SU-DHL-6 (cell line): ENCODE data around the gene JOSD1.

Experiments used
- H2AFZ ChIP-seq: fragments of 200-600 bp; sonication (generic); 2 replicates; pipeline ENCODE4 v1.6.1; 2014; ENCODE audit warnings: low read depth, mild to moderate bottlenecking, moderate library complexity, mixed read lengths, antibody characterized with exemption, low read length; ENCODE audit not compliant: severe bottlenecking
- H3F3A ChIP-seq: fragments of 200-600 bp; shearing (Covaris generic); 2 replicates; pipeline ENCODE4 v1.6.0; 2016; ENCODE audit warnings: antibody characterized with exemption, mild to moderate bottlenecking; ENCODE audit not compliant: insufficient read depth
- H3K27ac ChIP-seq: fragments of 200-600 bp; sonication (generic); 2 replicates; pipeline ENCODE4 v1.5.1; 2016; ENCODE audit warnings: low read depth, mild to moderate bottlenecking, low read length, moderate library complexity, mixed read lengths
- H3K27me3 ChIP-seq: fragments of 200-600 bp; sonication (generic), shearing (Covaris generic); 2 replicates; pipeline ENCODE4 v1.6.0; 2014; ENCODE audit warnings: mild to moderate bottlenecking, low read length
- H3K36me3 ChIP-seq: fragments of 200-600 bp; sonication (generic); 2 replicates; pipeline ENCODE4 v1.6.1; 2014; ENCODE audit warnings: mild to moderate bottlenecking, low read length, mixed read lengths
- H3K4me2 ChIP-seq: fragments of 300-600, 200-600 bp; shearing (Covaris generic), sonication (generic); 2 replicates; pipeline ENCODE4 v1.6.0; 2014; ENCODE audit warnings: low read length, low read depth, mild to moderate bottlenecking; ENCODE audit not compliant: poor library complexity, severe bottlenecking
- H3K4me3 ChIP-seq: fragments of 200-600 bp; sonication (generic); 2 replicates; pipeline ENCODE4 v1.5.1; 2014; ENCODE audit warnings: antibody characterized with exemption, low read length, mild to moderate bottlenecking, mixed read lengths; ENCODE audit not compliant: insufficient read depth, poor library complexity, severe bottlenecking
- H3K79me2 ChIP-seq: fragments of 200-600 bp; sonication (generic); 2 replicates; pipeline ENCODE4 v1.6.1; 2014; ENCODE audit warnings: mild to moderate bottlenecking, low read length, moderate library complexity; ENCODE audit not compliant: insufficient read depth
- H3K9ac ChIP-seq: fragments of 200-600 bp; sonication (generic); 2 replicates; pipeline ENCODE4 v1.7.0; 2014; ENCODE audit warnings: mild to moderate bottlenecking, low read length
- H3K9me2 ChIP-seq: fragments of 200-600 bp; sonication (generic); replicated peaks from 2 replicates; pipeline ENCODE4 v1.6.1; 2014; ENCODE audit warnings: low read length; ENCODE audit not compliant: insufficient read depth
- H3K9me3 ChIP-seq: fragments of 200-600 bp; sonication (generic); 2 replicates; pipeline ENCODE4 v1.6.1; 2014; ENCODE audit warnings: low read length, mixed read lengths; ENCODE audit not compliant: insufficient read depth
- H4K20me1 ChIP-seq: fragments of 200-600 bp; sonication (generic); 2 replicates; pipeline ENCODE4 v1.6.1; 2014; ENCODE audit warnings: low read depth, mild to moderate bottlenecking, antibody characterized with exemption, low read length, moderate library complexity, mixed read lengths
- EZH2phosphoT487 ChIP-seq: fragments of 200-600 bp; sonication (generic), shearing (Covaris generic); conservative IDR thresholded peaks from 2 replicates; pipeline ENCODE4 v1.6.1; 2018; ENCODE audit warnings: mild to moderate bottlenecking, antibody characterized with exemption, low read length, moderate library complexity, mixed read lengths
- TF ChIP-seq, protein P1 (sequence below): fragments of 200-600 bp; sonication (generic); IDR thresholded peaks from one replicate; pipeline ENCODE4 v1.5.1; 2017; ENCODE audit warnings: antibody characterized with exemption, mild to moderate bottlenecking, low read length, moderate library complexity; ENCODE audit not compliant: insufficient read depth, poor library complexity, severe bottlenecking

Gene JOSD1

DNA sequence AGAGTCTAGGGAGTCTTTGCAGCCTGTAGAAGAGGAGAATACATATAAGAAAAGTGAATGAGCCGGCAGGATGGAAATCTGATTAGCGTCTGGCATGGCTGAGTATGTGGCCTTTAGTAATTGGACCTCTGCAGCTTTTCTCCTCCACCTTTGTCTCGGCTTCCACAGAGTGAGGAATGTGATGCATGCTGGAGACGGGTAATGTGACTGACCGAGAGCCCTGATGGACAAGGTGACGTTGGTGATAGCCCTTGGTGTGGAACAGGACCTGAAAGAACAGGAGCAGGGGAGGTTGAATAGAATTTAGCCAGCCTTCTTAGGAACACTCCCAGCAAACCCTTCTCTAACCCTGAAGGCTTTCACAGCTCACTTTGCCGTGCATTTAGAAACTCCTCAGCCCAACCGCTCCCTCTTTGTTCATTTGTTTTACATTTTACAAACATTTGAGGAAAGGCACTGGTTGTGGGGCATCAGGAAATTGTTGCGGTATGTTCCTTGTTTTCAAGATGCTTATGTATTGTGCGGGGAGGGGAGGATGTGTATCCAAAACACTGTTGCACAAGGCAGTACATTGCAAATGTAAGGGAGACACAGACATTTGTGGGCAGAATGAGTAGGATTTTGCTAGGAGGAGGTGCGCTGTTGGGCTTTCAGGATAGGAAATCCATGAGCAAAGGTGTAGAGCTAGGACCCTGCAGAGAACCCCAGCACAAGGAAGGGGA lies 11.9 kb upstream of the JOSD1 start:
- no peaks in the 10 kb centered on the region for H3K9me2 ChIP-seq
- no peaks in the 10 kb centered on the region for H3K9me3 ChIP-seq
- no peaks in the 10 kb centered on the region for H3K27me3 ChIP-seq
- no peaks in the 10 kb centered on the region for H3F3A ChIP-seq
- peaks cover 9% of the 10 kb centered on the region; the same call in 1 of the 2 replicates for H4K20me1 ChIP-seq
- no peak overlapping the region for H3K4me3 ChIP-seq
- H2AFZ ChIP-seq = no peak overlapping the region
- TF ChIP-seq, protein P1, sequence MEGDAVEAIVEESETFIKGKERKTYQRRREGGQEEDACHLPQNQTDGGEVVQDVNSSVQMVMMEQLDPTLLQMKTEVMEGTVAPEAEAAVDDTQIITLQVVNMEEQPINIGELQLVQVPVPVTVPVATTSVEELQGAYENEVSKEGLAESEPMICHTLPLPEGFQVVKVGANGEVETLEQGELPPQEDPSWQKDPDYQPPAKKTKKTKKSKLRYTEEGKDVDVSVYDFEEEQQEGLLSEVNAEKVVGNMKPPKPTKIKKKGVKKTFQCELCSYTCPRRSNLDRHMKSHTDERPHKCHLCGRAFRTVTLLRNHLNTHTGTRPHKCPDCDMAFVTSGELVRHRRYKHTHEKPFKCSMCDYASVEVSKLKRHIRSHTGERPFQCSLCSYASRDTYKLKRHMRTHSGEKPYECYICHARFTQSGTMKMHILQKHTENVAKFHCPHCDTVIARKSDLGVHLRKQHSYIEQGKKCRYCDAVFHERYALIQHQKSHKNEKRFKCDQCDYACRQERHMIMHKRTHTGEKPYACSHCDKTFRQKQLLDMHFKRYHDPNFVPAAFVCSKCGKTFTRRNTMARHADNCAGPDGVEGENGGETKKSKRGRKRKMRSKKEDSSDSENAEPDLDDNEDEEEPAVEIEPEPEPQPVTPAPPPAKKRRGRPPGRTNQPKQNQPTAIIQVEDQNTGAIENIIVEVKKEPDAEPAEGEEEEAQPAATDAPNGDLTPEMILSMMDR = no peak
- TF ChIP-seq EZH2phosphoT487 = no peak
- H3K4me2 ChIP-seq = no peak overlapping the region
- H3K79me2 ChIP-seq = peaks cover 86% of the 10 kb centered on the region
- H3K27ac ChIP-seq = no peak overlapping the region
- H3K36me3 ChIP-seq = no peaks in the 10 kb centered on the region
- H3K9ac ChIP-seq = no peak overlapping the region

DNA sequence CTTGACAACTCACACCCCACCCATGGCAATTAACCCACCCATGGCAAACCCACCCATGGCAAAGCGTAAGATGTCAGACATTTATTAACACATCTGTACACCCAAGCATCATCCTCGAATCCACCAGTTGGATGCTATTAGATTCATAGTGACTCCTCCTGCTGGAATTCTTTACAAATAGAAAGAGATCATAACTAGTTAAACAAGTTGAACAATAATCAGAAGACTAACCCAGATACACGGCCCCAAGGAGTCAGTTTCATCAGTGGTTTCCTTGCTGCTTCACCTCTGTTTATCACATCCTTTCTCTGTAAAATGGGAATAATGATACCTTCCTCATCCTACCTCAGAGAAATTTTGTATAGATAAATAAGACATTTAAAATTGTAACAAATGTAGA lies 10.1 kb upstream of the JOSD1 start:
- Histone ChIP-seq H3K9ac (no peak overlapping the region), H2AFZ (no peak overlapping the region), H3K27ac (no peak overlapping the region), H3K9me2 (no peaks in the 10 kb centered on the region), H3K79me2 (peaks cover 98% of the 10 kb centered on the region), H3K9me3 (no peaks in the 10 kb centered on the region), H4K20me1 (peaks cover 14% of the 10 kb centered on the region; the same call in 1 of the 2 replicates), H3K4me2 (no peak overlapping the region), H3K4me3 (no peak overlapping the region), H3K27me3 (no peaks in the 10 kb centered on the region), H3K36me3 (no peaks in the 10 kb centered on the region), H3F3A (no peaks in the 10 kb centered on the region)
- TF ChIP-seq EZH2phosphoT487 = no peak
- TF ChIP-seq, protein P1 = no peak

DNA sequence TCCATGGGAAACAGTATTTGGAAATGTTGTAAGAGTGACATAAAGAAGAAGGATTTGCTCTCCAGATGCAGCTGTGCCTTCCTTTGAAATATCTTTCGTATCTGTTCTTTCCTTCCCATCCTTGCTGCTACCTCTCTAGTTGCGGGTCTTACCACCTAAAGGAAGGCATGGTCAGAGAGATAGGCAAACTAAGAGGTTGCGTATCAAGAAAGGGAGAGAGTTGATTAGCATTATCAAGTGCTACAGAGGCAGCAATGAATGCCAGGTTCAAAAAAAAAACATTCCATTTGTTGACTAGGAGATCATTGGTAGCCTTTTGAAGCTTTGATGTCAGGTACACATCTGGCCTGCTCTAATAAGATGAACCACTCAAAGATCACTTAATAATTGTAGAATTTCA lies 9.6 kb upstream of the JOSD1 start:
- H3K9me3 ChIP-seq = no peaks in the 10 kb centered on the region
- peaks cover 14% of the 10 kb centered on the region; the same call in 1 of the 2 replicates for H4K20me1 ChIP-seq
- peaks cover 93% of the 10 kb centered on the region for H3K79me2 ChIP-seq
- H3F3A ChIP-seq = no peaks in the 10 kb centered on the region
- no peak overlapping the region for H3K4me3 ChIP-seq
- no peak overlapping the region for H2AFZ ChIP-seq
- H3K9ac ChIP-seq = no peak overlapping the region
- H3K27me3 ChIP-seq = no peaks in the 10 kb centered on the region
- H3K27ac ChIP-seq = no peak overlapping the region
- no peaks in the 10 kb centered on the region for H3K36me3 ChIP-seq
- H3K9me2 ChIP-seq = no peaks in the 10 kb centered on the region
- TF ChIP-seq EZH2phosphoT487 = no peak
- TF ChIP-seq, protein P1 = no peak
- no peak overlapping the region for H3K4me2 ChIP-seq
